Measurements from ENCODE around the gene ULK4.
A peak's percentile ranks its signal among the peaks of the same experiment; 100 is the strongest.
"Not testable (repeated sequence)": the region's sequence is repeated elsewhere in the genome, so short reads cannot be mapped to it uniquely, and the experiment has no call there.

ULK4 gene

GRCh38 chr3:41860489-41860888, 101.4 kb downstream of the ULK4 start:
- not testable (repeated sequence) for DNase-seq

- no peak for DNase-seq
Observed at GRCh38 chr3:41854956-41855355, 106.9 kb downstream of the ULK4 start.

- DNase-seq = no peak
Observed at GRCh38 chr3:41853540-41854196, 108.2 kb downstream of the ULK4 start.

- no peak for DNase-seq
Observed at GRCh38 chr3:41848753-41849574, 112.9 kb downstream of the ULK4 start.

- no peak for DNase-seq
Observed at GRCh38 chr3:41847679-41848078, 114.2 kb downstream of the ULK4 start.

GRCh38 chr3:41846850-41847249, 115.1 kb downstream of the ULK4 start:
- DNase-seq = no peak

GRCh38 chr3:41845826-41846225, 116.1 kb downstream of the ULK4 start:
- DNase-seq = no peak

GRCh38 chr3:41844256-41844655, 117.6 kb downstream of the ULK4 start:
- not testable (repeated sequence) for DNase-seq

GRCh38 chr3:41840936-41841668, 120.8 kb downstream of the ULK4 start:
- not testable (repeated sequence) for DNase-seq

GRCh38 chr3:41836360-41837134, 125.4 kb downstream of the ULK4 start:
- DNase-seq = no peak

- no peak for DNase-seq
Observed at GRCh38 chr3:41833628-41834027, 128.3 kb downstream of the ULK4 start.

GRCh38 chr3:41819236-41819635, 142.7 kb downstream of the ULK4 start:
- DNase-seq = no peak

- DNase-seq = no peak
Observed at GRCh38 chr3:41808618-41809017, 153.3 kb downstream of the ULK4 start.

GRCh38 chr3:41808152-41808551, 153.8 kb downstream of the ULK4 start:
- DNase-seq = no peak

- DNase-seq = no peak
Observed at GRCh38 chr3:41794748-41795589, 166.9 kb downstream of the ULK4 start.

GRCh38 chr3:41792806-41793205, 169.1 kb downstream of the ULK4 start:
- DNase-seq = no peak

- peak; percentile 1 to 29 for DNase-seq
Observed at GRCh38 chr3:41769106-41769505, 192.8 kb downstream of the ULK4 start.

GRCh38 chr3:41768363-41768762, 193.5 kb downstream of the ULK4 start:
- DNase-seq = peak; percentile 26 to 77

- not testable (repeated sequence) for DNase-seq
Observed at GRCh38 chr3:41762867-41763266, 199.0 kb downstream of the ULK4 start.

GRCh38 chr3:41753651-41754050, 208.3 kb downstream of the ULK4 start:
- no peak for DNase-seq

GRCh38 chr3:41751597-41751996, 210.3 kb downstream of the ULK4 start:
- no peak for DNase-seq

GRCh38 chr3:41749988-41750387, 211.9 kb downstream of the ULK4 start:
- DNase-seq = no peak

All from NCI-H524 (cell line).